A673 (cell line): ENCODE data around the gene ANKRD34A. TPM values are rescaled to one million over a fixed set of nuclear protein-coding genes. Genes with fewer than 3 reads are reported as not detected.

Source experiments
- Bru-seq: library from RNA; stranded (reverse); fragments of 400-500 nt; gene quantifications from one replicate; lab custom pipeline; 2021; lab: Mats Ljungman, UMichigan
- BruChase-seq, 2 experiments: library from RNA; stranded (reverse); fragments of 400-500 nt; gene quantifications; one replicate each; lab custom pipeline; 2021; lab: Mats Ljungman, UMichigan
- BruUV-seq: library from RNA; stranded (reverse); fragments of 400-500 nt; replicated peaks from 2 replicates; lab custom pipeline; 2021; lab: Mats Ljungman, UMichigan
- CTCF ChIA-PET: fragments of 300-600 bp; sonication (Branson Sonifier 250); formaldehyde crosslinking; loops from one replicate; lab custom pipeline; 2022; ENCODE audit warnings: antibody characterized with exemption; lab: Charles Lee
- POLR2A ChIA-PET: fragments of 300-600 bp; sonication (Branson Sonifier 250); formaldehyde crosslinking; loops from one replicate; lab custom pipeline; 2022; ENCODE audit warnings: antibody characterized with exemption; ENCODE audit not compliant: low non-redundant PET; lab: Charles Lee
- DNase-seq: peaks from one replicate; pipeline ENCODE4 v3.0.0-alpha.2; 2015; ENCODE audit warnings: low spot score
- H3K27ac ChIP-seq: fragments of 200-600 bp; sonication (generic); 2 replicates; pipeline ENCODE4 v1.5.1; 2016; ENCODE audit warnings: mixed run types, low read depth, mild to moderate bottlenecking, mixed read lengths, antibody characterized with exemption, low read length; ENCODE audit not compliant: poor library complexity, severe bottlenecking
- H3K27me3 ChIP-seq: fragments of 200-600 bp; sonication (generic); replicated peaks from 2 replicates; pipeline ENCODE4 v1.6.1; 2017; ENCODE audit warnings: mixed run types, low read depth, mild to moderate bottlenecking, mixed read lengths, antibody characterized with exemption, low read length; ENCODE audit not compliant: insufficient read depth, poor library complexity
- H3K36me3 ChIP-seq: fragments of 200-600 bp; sonication (generic); 2 replicates; pipeline ENCODE4 v1.6.1; 2016; ENCODE audit warnings: mixed run types, mild to moderate bottlenecking, mixed read lengths, antibody characterized with exemption, low read length; ENCODE audit not compliant: insufficient read depth, poor library complexity, severe bottlenecking
- H3K4me1 ChIP-seq: fragments of 200-600 bp; sonication (generic); 2 replicates; pipeline ENCODE4 v1.6.1; 2017; ENCODE audit warnings: mixed run types, mild to moderate bottlenecking, mixed read lengths, antibody characterized with exemption, low read length; ENCODE audit not compliant: insufficient read depth, poor library complexity, severe bottlenecking
- H3K4me3 ChIP-seq: fragments of 200-600 bp; sonication (generic); 2 replicates; pipeline ENCODE4 v1.5.1; 2016; ENCODE audit warnings: low read depth, mixed run types, mild to moderate bottlenecking, mixed read lengths, low read length; ENCODE audit not compliant: poor library complexity, severe bottlenecking
- H3K9me3 ChIP-seq: fragments of 200-600 bp; sonication (generic); 2 replicates; pipeline ENCODE4 v1.6.1; 2016; ENCODE audit warnings: mixed run types, low read depth, mild to moderate bottlenecking, mixed read lengths, antibody characterized with exemption, low read length; ENCODE audit not compliant: poor library complexity, severe bottlenecking
- EZH2 ChIP-seq: fragments of 200-600 bp; sonication (generic); IDR thresholded peaks from 2 replicates; pipeline ENCODE4 v1.6.1; 2017; ENCODE audit warnings: borderline replicate concordance, low read depth, mild to moderate bottlenecking, mixed read lengths, antibody characterized with exemption, low read length; ENCODE audit not compliant: poor library complexity, severe bottlenecking
- intact Hi-C: fragments of 100-400 bp; cut with micrococcal nuclease; formaldehyde crosslinking; loops from one replicate; pipeline ENCODE4 v1.10.0; 2022; ENCODE audit not compliant: unreplicated experiment
- long read RNA-seq: library from polyadenylated mRNA; stranded (forward); transcript quantifications from one replicate; pipeline ENCODE4 v2.0.0, GENCODE V29; 2022
- total RNA-seq: library from RNA; stranded (reverse); gene quantifications from 2 replicates; pipeline ENCODE4 v1.2.3, GENCODE V29; 2021
- TF ChIP-seq, protein P1 (sequence below): fragments of 300-800, 200-600 bp; sonication (generic); conservative IDR thresholded peaks from 2 replicates; pipeline ENCODE4 v1.5.1; 2017; ENCODE audit warnings: low read depth, mild to moderate bottlenecking, antibody characterized with exemption, low read length, moderate library complexity, mixed read lengths

Gene ANKRD34A
- 1.6 and 2.2 TPM in 2 replicates for total RNA-seq
- percentile 39 among the genes with signal in this experiment for Bru-seq, nascent RNA
- BruChase-seq, experiment 1, labeled RNA remaining after a 2-hour chase = percentile 42 among the genes with signal in this experiment
- percentile 41 among the genes with signal in this experiment for BruChase-seq, experiment 2, labeled RNA remaining after a 6-hour chase
- long read RNA-seq = 0 reads

DNA sequence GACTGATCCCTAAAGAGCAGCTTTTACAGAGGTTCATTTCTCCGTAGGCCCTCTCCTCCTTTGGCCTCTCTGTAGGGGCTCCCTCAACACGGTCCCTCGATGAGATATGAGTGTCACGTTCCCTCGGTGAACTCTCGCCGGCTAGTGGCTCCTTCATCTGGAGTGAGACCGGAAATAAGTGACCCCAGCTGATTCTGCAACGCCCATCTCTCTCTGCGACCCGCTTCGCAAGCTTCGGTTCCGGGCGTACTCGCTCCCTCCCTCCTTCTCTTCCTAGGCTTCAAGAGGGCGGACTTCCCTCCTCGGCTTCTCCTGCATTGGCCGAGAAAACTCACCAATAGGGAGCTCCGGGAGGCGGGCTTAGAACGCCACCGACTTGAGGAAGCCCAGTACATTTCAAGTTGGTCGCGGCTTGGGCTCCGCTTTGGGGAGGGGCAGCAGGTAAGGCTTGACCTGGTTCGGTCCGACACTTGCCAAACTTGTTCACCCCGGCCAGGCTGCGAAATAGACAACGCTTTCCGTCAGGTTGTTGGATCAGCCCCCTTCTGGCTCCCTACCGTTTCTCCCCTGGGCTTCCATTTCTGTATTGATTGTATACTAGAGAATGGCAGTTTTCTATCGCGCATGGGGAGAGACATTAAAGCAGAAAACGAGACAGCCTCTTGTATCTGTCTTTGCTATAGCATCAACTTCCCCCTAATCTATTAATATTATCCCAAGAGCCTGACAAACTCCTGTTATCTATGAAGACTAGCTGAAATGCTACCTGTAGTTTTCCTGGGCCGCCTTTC is at the start of gene ANKRD34A, which contains the start of gene POLR3GL:
TSS of gene ANKRD34A (minus strand) at position 248 of the 791 bp plus-strand sequence. CDS start 2,816 bp downstream, outside the sequence.
TSS of gene POLR3GL (plus strand) at position 363 of the 791 bp plus-strand sequence. CDS start 10,176 bp downstream, outside the sequence.
- Histone ChIP-seq H3K27ac (peak within 1 kb of the TSS; percentile 78), H3K4me3 (peak within 1 kb of the TSS; percentile 71), H3K4me1 (peaks cover 24% of the 10 kb centered on the region), H3K9me3 (peaks cover 5% of the 10 kb centered on the region), H3K27me3 (no peaks in the 10 kb centered on the region), H3K36me3 (no peaks in the 10 kb centered on the region)
- intact Hi-C loops = loop anchor here (5.0 kb wide), 1 partner anchor 37 kb away; the partner anchor contains the start of gene RBM8A
- DNase-seq = peak; percentile 95
- TSS peak; percentile 78 for BruUV-seq
- no peak for TF ChIP-seq EZH2
- TF ChIP-seq, protein P1, sequence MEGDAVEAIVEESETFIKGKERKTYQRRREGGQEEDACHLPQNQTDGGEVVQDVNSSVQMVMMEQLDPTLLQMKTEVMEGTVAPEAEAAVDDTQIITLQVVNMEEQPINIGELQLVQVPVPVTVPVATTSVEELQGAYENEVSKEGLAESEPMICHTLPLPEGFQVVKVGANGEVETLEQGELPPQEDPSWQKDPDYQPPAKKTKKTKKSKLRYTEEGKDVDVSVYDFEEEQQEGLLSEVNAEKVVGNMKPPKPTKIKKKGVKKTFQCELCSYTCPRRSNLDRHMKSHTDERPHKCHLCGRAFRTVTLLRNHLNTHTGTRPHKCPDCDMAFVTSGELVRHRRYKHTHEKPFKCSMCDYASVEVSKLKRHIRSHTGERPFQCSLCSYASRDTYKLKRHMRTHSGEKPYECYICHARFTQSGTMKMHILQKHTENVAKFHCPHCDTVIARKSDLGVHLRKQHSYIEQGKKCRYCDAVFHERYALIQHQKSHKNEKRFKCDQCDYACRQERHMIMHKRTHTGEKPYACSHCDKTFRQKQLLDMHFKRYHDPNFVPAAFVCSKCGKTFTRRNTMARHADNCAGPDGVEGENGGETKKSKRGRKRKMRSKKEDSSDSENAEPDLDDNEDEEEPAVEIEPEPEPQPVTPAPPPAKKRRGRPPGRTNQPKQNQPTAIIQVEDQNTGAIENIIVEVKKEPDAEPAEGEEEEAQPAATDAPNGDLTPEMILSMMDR = no peak
- ChIA-PET POLR2A (interaction anchor here (0.5 to 1.1 kb wide), 3 partner anchors 11 to 106 kb away, joined by 3 to 7 read pairs (median 3); partner anchors contain the start of gene RBM8A), CTCF (interaction anchor here (0.9 to 1.5 kb wide), 5 partner anchors 13 to 119 kb away, joined by 3 to 8 read pairs (median 3); partner anchors contain the start of gene NUDT17)

DNA sequence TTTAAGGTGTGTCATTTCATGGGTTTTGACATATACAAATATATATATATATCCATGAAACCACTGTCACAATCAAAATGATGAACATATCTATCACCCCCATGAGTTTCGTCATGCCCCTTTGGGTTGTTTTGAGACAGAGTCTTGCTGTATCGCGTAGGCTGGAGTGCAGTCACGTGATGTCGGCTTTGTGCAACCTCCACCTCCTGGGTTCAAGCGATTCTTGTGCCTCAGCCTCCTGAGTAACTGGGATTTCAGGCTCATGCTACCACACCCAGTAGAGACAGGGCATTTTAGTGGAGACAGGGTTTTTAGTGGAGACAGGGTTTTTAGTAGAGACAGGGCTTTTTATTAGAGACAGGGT is 49.2 kb upstream of the ANKRD34A start:
- H3K4me3 ChIP-seq = no peak overlapping the region
- no TSS peak for BruUV-seq
- no peak for DNase-seq
- no peaks in the 10 kb centered on the region for H3K9me3 ChIP-seq
- no peak overlapping the region for H3K27ac ChIP-seq
- intact Hi-C loops = no loop called here
- ChIA-PET POLR2A (no interaction called here), CTCF (no interaction called here)
- no peaks in the 10 kb centered on the region for H3K4me1 ChIP-seq
- H3K36me3 ChIP-seq = no peaks in the 10 kb centered on the region
- no peaks in the 10 kb centered on the region for H3K27me3 ChIP-seq
- TF ChIP-seq, protein P1 = no peak
- no peak for TF ChIP-seq EZH2

DNA sequence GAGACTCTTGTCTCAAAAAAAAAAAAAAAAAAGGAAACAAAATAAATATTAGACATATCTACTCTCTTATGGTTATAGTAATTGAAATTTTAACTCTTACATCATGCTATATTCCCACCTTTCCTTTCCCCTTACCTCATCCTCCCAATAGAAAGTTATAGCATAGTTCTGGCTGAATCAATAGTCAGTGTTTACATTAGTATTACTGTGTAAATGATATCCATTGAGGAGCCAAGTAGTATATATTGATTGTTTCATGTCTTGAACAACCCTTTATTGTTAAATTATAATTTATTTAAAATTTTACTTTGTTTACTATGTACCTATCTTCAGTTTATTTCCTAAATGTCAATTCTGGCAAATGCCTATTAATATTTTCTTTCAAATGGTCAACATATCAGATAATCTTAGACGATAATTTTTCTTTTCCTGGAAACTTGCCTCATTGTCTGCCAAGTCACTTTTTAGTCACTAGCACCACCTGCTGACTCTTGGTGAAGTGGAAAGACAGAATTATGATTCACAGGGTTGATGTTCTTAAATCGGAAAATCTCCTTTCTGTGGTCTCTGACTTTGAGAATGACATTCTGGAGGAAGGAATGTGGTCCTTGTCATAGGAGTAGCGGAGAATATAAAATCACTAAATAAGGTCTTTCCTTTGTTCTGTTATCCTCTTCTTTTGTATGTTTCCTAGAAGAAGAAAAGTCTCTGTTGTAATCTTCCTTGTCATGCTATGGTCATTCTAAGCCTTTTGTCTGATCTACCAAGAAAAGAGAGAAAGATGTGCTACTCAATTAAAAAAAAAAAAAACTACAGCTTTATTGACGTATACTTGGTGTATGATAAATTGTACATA is 48.6 kb upstream of the ANKRD34A start:
- no peaks in the 10 kb centered on the region for H3K9me3 ChIP-seq
- no peak overlapping the region for H3K4me3 ChIP-seq
- POLR2A ChIA-PET = no interaction called here
- H3K27ac ChIP-seq = no peak overlapping the region
- H3K36me3 ChIP-seq = no peaks in the 10 kb centered on the region
- no peaks in the 10 kb centered on the region for H3K27me3 ChIP-seq
- no TSS peak for BruUV-seq
- DNase-seq = peak; percentile 84
- H3K4me1 ChIP-seq = no peaks in the 10 kb centered on the region
- intact Hi-C loops = no loop called here
- TF ChIP-seq EZH2 = no peak
- TF ChIP-seq, protein P1 = peak; percentile 89
- CTCF ChIA-PET = interaction anchor here (0.6 to 1.4 kb wide), 3 partner anchors 35 to 263 kb away, joined by 6 to 7 read pairs (median 7); partner anchors contain the start of gene NUDT17
